Esophagus muscularis mucosa (tissue), 4 donors: Measurements from ENCODE around the gene ATP5ME. TPM values are rescaled to one million over a fixed set of nuclear protein-coding genes. Genes with fewer than 3 reads are reported as not detected.

Experiments
- DNase-seq: peaks from one replicate; pipeline ENCODE4 v3.0.0-alpha.2; 2017; ENCODE audit errors: extremely low spot score
- H3K27ac ChIP-seq, 4 donors: fragments of 200-600 bp; sonication (generic); replicated peaks in 1 of 4; 1 replicate in 3 of 4; 2 replicates in 1 of 4; pipeline ENCODE4 v1.5.1; 2016 to 2019; ENCODE audit warnings: mild to moderate bottlenecking in 1 of 4
- H3K27me3 ChIP-seq, 4 donors: fragments of 200-600 bp; sonication (generic); one replicate each; pipeline versions ENCODE4 v1.5.1 to v1.6.0; 2016 to 2019
- H3K36me3 ChIP-seq, 4 donors: fragments of 200-600 bp; sonication (generic); one replicate each; pipeline ENCODE4 v1.5.1; 2016 to 2019
- H3K4me1 ChIP-seq, 4 donors: fragments of 200-600 bp; sonication (generic); one replicate each; pipeline ENCODE4 v1.5.1; 2016 to 2019
- H3K4me3 ChIP-seq, 4 donors: fragments of 200-600 bp; sonication (generic); 1 replicate in 2 of 4; 2 replicates in 2 of 4; pipeline ENCODE4 v1.5.1; 2016 to 2019; ENCODE audit warnings: mild to moderate bottlenecking in 4 of 4, moderate library complexity in 1 of 4
- H3K9me3 ChIP-seq, 4 donors: fragments of 200-600 bp; sonication (generic); 1 replicate in 3 of 4; 2 replicates in 1 of 4; pipeline ENCODE4 v1.5.1; 2016 to 2019
- EP300 ChIP-seq: sonication (generic); formaldehyde crosslinking; IDR thresholded peaks from one replicate; pipeline ENCODE4 v1.6.1; 2017; ENCODE audit warnings: antibody characterized with exemption
- POLR2A ChIP-seq: fragments of 450-650 bp; IDR thresholded peaks from one replicate; pipeline ENCODE4 v1.6.1; 2017; ENCODE audit warnings: antibody characterized with exemption, moderate library complexity, mild to moderate bottlenecking, low read depth
- POLR2AphosphoS5 ChIP-seq, 2 donors: sonication (generic); formaldehyde crosslinking; IDR thresholded peaks; one replicate each; pipeline ENCODE4 v1.6.1; 2017; ENCODE audit warnings: antibody characterized with exemption in 2 of 2
- WGBS: methylation state at CpG from one replicate; pipeline ENCODE4 v1.1.5; 2018; 5-methylcytosine and 5-hydroxymethylcytosine counted together
- intact Hi-C: fragments of 100-400 bp; cut with DNase I; formaldehyde crosslinking; loops from one replicate; pipeline ENCODE4 v1.15.1; 2023
- total RNA-seq, 4 donors: library from RNA; depleted of rRNA; stranded (reverse); fragments of >200 nt; gene quantifications; one replicate each; pipeline versions ENCODE4 v1.1.0 to v1.2.1, GENCODE V29; 2016
- TF ChIP-seq, protein P1 (sequence below), 3 experiments: fragments of 200-600 bp in 2 of 3; fragments of 450-650 bp in 1 of 3; sonication (generic) in 2 of 3; IDR thresholded peaks; one replicate each; pipeline ENCODE4 v1.5.1; 2017 to 2019; ENCODE audit warnings: antibody characterized with exemption in 3 of 3, mild to moderate bottlenecking in 2 of 3, moderate library complexity in 1 of 3

Gene ATP5ME
- total RNA-seq, 4 donors from 2014 or later = 111 to 224 (median 154) TPM

DNA sequence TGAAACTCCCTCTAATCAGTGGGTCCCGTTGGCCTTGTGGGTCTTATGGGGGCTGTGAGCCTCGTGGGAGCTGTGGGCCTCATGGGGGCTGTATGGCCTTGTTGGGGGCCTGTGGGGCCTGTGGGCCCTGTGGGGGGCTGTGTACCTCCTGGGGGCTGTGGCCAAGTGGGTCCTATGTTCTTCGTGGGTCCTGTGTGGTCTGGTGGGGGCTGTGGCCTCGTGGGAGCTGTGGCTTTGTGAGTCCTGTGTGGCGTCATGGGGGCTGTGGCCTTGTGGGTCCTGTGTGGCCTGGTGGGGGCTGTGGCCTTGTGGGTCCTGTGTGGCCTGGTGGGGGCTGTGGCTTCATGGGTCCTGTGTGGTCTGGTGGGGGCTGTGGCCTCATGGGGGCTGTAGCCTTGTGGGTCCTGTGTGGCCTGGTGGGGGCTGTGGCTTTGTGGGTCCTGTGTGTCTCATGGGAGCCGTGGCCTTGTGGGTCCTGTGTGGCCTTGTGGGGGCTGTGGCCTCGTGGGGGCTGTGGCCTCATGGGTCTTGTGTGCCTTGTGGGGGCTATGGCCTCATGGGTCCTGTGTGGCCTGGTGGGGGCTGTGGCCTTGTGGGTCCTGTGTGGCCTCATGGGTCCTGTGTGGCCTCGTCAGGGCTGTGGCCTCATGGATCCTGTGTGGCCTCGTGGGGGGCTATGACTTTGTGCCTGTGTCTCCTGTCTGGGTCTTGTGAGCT lies 39.0 kb upstream of the ATP5ME start:
- H3K9me3 ChIP-seq = no peaks in the 10 kb centered on the region
- H3K4me3 ChIP-seq = no peak overlapping the region
- H3K27ac ChIP-seq = no peak overlapping the region
- H3K4me1 ChIP-seq = peaks cover 16 to 40% (median 24%) of the 10 kb centered on the region in 4 donors
- intact Hi-C loops = no loop called here
- WGBS = 78% methylated on average over 4 of the region's 9 CpGs
- H3K27me3 ChIP-seq = no peaks in the 10 kb centered on the region
- H3K36me3 ChIP-seq = peaks cover 0 to 8% (median 3%) of the 10 kb centered on the region in 4 donors
- no peak for DNase-seq
- TF ChIP-seq EP300 (no peak), POLR2AphosphoS5 (IDR thresholded peaks at IDR 0.05) (no peak), POLR2A (no peak)
- TF ChIP-seq, protein P1, sequence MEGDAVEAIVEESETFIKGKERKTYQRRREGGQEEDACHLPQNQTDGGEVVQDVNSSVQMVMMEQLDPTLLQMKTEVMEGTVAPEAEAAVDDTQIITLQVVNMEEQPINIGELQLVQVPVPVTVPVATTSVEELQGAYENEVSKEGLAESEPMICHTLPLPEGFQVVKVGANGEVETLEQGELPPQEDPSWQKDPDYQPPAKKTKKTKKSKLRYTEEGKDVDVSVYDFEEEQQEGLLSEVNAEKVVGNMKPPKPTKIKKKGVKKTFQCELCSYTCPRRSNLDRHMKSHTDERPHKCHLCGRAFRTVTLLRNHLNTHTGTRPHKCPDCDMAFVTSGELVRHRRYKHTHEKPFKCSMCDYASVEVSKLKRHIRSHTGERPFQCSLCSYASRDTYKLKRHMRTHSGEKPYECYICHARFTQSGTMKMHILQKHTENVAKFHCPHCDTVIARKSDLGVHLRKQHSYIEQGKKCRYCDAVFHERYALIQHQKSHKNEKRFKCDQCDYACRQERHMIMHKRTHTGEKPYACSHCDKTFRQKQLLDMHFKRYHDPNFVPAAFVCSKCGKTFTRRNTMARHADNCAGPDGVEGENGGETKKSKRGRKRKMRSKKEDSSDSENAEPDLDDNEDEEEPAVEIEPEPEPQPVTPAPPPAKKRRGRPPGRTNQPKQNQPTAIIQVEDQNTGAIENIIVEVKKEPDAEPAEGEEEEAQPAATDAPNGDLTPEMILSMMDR (IDR thresholded peaks at IDR 0.05) = no peak

DNA sequence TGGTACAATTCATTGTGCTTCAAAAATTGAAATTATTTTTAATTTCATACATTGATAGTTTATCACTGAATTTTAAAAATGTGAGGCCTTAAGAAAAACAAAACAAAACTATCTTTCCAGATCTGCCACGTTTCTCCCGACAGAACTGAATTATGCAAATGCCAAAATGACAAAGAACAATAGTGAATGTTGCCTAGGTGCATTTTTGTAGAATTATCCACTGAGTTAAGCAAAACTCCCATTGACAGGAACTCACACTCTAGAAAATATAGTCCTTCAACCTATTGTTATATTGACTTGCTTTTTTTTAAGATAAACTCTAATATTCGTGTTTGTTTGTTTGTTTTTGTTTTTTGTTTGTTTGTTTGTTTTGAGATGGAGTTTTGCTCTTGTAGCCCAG lies 38.0 kb upstream of the ATP5ME start:
- intact Hi-C loops = no loop called here
- Histone ChIP-seq H3K9me3 (no peaks in the 10 kb centered on the region), H3K36me3 (peaks cover 0 to 8% (median 3%) of the 10 kb centered on the region in 4 donors), H3K27me3 (no peaks in the 10 kb centered on the region), H3K4me1 (peaks cover 15 to 46% (median 30%) of the 10 kb centered on the region in 4 donors), H3K27ac (no peak overlapping the region), H3K4me3 (no peak overlapping the region)
- DNase-seq = no peak
- WGBS = 65% methylated on average over 3 of the region's 3 CpGs
- TF ChIP-seq EP300 (no peak), POLR2A (no peak), POLR2AphosphoS5 (IDR thresholded peaks at IDR 0.05) (no peak)
- TF ChIP-seq, protein P1 (IDR thresholded peaks at IDR 0.05) = no peak

DNA sequence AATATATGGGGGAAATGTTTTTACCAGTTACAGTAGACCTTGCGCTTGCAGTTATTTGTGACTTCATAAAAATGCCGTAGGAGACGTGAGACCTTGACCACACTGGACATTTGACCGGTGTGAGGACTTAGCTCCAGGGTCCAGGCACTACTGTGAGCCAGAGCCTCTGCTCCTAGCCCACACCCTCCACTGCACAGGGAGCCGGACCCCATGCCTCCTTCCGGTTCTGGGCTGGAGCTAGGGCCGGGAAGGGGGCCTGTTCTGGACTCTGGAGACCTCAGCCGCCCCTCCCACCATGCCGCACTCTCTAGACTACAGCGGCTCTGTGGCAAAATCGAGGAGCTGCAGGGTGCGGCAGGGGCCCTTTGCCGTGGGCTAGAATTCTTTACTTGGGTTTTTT lies 36.8 kb upstream of the ATP5ME start:
- no peak for DNase-seq
- H3K36me3 ChIP-seq = peaks cover 0 to 8% (median 3%) of the 10 kb centered on the region in 4 donors
- 89% methylated on average over 13 of the region's 13 CpGs for WGBS
- H3K27me3 ChIP-seq = no peaks in the 10 kb centered on the region
- no peak overlapping the region for H3K27ac ChIP-seq
- intact Hi-C loops = no loop called here
- peaks cover 20 to 56% (median 40%) of the 10 kb centered on the region in 4 donors for H3K4me1 ChIP-seq
- H3K9me3 ChIP-seq = no peaks in the 10 kb centered on the region
- H3K4me3 ChIP-seq = no peak overlapping the region
- no peak for TF ChIP-seq EP300
- TF ChIP-seq, protein P1 (IDR thresholded peaks at IDR 0.05) = no peak
- TF ChIP-seq POLR2A = no peak
- TF ChIP-seq POLR2AphosphoS5 (IDR thresholded peaks at IDR 0.05) = no peak

DNA sequence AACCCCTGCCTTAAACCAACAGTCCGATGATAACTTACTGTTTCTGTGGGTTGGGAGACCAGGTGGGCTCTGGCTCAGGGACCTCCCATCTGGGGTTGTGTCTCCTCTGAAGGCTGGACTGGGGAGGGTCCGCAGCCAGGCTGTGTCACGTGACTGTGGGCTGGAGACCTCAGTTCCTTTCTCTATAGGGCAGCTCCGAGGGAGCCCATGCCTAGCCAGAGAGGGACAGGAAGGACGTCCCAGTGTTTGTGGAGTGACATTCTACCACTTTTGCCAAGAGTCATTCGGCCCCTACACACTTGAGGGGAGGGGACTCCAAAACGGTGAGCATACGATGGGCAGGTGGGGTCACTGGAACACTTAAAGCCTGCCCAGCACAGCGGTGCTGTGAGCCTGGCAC lies 36.0 kb upstream of the ATP5ME start:
- Histone ChIP-seq H3K36me3 (peaks cover 0 to 8% (median 3%) of the 10 kb centered on the region in 4 donors), H3K27ac (no peak overlapping the region), H3K9me3 (no peaks in the 10 kb centered on the region), H3K27me3 (no peaks in the 10 kb centered on the region), H3K4me1 (peaks cover 21 to 59% (median 43%) of the 10 kb centered on the region in 4 donors), H3K4me3 (no peak overlapping the region)
- DNase-seq = no peak
- WGBS = 78% methylated on average over 7 of the region's 9 CpGs
- intact Hi-C loops = no loop called here
- no peak for TF ChIP-seq EP300

DNA sequence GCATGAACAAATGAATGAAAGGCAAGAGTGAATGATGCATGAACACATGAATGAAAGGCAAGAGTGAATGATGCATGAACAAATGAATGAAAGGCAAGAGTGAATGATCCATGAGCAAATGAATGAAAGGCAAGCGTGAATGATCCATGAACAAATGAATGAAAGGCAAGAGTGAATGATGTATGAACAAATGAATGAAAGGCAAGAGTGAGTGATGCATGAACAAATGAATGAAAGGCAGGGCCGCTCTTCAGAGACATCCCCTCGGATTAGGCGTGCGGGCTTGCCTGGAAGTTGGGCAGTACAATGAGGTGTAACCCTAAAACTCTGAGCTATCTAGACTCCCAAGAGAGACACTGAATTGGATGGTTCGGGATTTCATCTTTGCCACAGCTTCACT lies 35.3 kb upstream of the ATP5ME start:
- H3K4me1 ChIP-seq = peaks cover 23 to 56% (median 49%) of the 10 kb centered on the region in 4 donors
- 95% methylated on average over 6 of the region's 6 CpGs for WGBS

More for the DNA sequence above, 35.3 kb upstream of the ATP5ME start:
- no peaks in the 10 kb centered on the region for H3K27me3 ChIP-seq
- DNase-seq = no peak
- intact Hi-C loops = no loop called here
- H3K36me3 ChIP-seq = peaks cover 0 to 5% (median 3%) of the 10 kb centered on the region in 4 donors
- no peak for TF ChIP-seq POLR2A
- no peak for TF ChIP-seq POLR2AphosphoS5 (IDR thresholded peaks at IDR 0.05)
- TF ChIP-seq, protein P1 (IDR thresholded peaks at IDR 0.05) = no peak
- TF ChIP-seq EP300 = no peak
- no peak overlapping the region for H3K4me3 ChIP-seq
- H3K27ac ChIP-seq = no peak overlapping the region
- no peaks in the 10 kb centered on the region for H3K9me3 ChIP-seq
